ENCODE measurements around the gene BGN.

BGN gene

DNA sequence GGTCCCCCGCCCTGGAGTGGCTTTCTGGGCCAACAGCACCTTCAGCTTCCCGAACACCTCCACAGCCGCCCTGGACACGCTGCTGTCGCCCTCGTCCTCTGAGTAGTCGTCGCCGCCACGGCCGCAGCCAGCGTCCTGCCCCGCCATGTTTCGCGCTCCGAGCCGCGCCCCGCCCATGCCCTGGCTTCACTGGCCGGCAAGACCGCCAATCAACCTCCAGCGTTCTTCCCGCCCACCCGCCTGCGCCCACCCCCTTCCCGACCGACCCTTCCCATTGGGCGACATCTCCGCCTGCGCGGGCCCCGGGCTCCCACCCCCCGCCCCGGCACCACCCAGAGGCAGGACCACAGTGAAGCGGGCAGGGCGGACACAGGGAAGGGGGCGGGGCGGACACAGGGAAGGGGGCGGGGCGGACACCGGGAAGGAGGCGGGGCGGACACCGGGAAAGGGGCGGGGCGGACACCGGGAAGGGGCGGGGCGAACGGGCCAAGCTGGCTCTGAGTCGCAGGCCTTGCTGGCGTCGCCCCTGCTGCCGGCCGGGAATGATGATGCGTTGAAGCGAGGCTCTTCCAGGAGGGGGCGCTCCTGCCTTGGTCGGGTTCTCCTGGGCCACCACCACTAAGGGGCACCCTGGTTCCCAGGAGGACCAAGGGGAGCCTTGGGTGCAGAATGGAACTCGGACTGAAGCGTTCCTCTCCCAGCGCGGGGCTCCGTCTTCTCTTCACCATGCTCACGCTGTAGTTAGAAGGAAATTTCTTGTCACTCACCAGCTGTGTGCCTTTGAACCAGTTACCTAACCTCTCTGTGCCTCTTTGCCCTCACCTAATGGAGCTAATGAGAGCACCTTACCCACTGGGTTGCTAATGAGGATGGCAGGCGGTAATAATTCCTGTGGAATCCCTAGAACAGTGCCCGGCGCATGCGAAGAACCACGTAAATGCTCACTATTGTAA is 24.1 kb upstream of the BGN start, which contains the start of gene HAUS7:
TSS of gene HAUS7 (minus strand) at position 166 of the 953 bp plus-strand sequence. CDS start at position 147, 19 bp downstream.
- DNase-seq (ENCODE audit: low spot score in 2 of 2) (peak; percentile 67 to 71), ATAC-seq (ENCODE audit: low read depth) (peak; percentile 80)
- H3K27ac Mint-ChIP-seq = no peak within 1 kb of the TSS
- H3K4me3 Mint-ChIP-seq = peak within 1 kb of the TSS; percentile 81
- no peaks in the 10 kb centered on the region for H3K9me3 Mint-ChIP-seq
- H3K36me3 Mint-ChIP-seq = peaks cover 2% of the 10 kb centered on the region
- peaks cover 3% of the 10 kb centered on the region for H3K4me1 Mint-ChIP-seq
- H3K27me3 Mint-ChIP-seq = no peaks in the 10 kb centered on the region

DNA sequence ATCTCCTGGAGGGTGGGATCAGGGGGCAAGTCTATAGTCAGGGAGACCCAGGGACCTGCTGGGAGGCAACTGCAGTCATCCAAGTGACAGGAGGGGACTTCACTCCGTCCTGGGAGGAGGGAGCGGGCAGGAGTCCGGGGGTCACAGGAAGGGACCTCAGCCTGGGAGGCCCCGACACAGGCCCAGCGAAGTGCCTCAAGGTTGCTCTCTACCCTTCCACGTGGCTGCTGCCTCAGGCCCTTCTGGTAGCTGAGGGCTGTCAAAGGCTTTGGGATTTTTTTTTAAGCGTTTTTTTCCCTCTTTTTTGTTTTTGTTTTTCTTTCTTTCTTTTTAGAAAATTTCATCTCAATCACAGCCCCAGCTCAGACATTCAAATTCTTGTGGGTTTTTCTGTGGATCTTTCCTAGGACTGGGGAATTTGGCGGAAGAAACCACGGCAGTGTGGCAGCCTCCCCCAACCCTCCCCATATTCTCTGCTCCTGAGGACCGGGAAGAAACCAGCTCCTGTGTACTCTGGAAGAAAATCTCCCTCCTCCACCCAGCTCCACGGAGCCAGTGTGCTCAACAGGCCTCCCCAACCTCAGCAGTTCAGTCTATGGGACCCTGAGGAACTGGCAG is 23.0 kb upstream of the BGN start:
- no peaks in the 10 kb centered on the region for H3K9me3 Mint-ChIP-seq
- no peak overlapping the region for H3K4me3 Mint-ChIP-seq
- ATAC-seq (ENCODE audit: low read depth) = no peak
- H3K4me1 Mint-ChIP-seq = peaks cover 3% of the 10 kb centered on the region
- H3K27ac Mint-ChIP-seq = no peak overlapping the region
- DNase-seq (ENCODE audit: low spot score in 2 of 2) = no peak
- peaks cover 2% of the 10 kb centered on the region for H3K36me3 Mint-ChIP-seq
- peaks cover 5% of the 10 kb centered on the region for H3K27me3 Mint-ChIP-seq

DNA sequence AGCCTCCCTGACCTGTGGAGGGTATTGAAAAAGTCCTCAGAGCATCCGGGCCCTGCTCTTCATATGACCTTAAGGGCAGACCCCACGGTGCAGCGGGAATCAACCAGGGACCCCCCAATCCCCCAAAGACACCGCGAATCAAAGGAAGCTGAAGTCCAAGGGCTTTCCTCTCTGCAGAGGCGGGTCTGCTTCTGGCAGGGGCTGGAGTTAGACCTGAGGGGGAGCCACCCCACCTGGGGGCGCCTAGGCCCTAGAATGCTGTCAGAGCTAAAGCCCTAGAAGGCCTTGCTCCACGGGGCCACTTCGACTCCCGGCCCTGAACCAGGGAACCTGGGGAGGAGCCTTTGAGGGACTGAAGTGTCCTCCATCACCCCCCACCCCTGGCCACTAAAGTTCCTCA is 21.7 kb upstream of the BGN start:
- H3K4me1 Mint-ChIP-seq = peaks cover 3% of the 10 kb centered on the region
- H3K9me3 Mint-ChIP-seq = no peaks in the 10 kb centered on the region
- H3K27me3 Mint-ChIP-seq = peaks cover 5% of the 10 kb centered on the region
- H3K36me3 Mint-ChIP-seq = no peaks in the 10 kb centered on the region
- no peak for ATAC-seq (ENCODE audit: low read depth)
- H3K4me3 Mint-ChIP-seq = peak overlapping the region; percentile 24
- no peak overlapping the region for H3K27ac Mint-ChIP-seq
- no peak for DNase-seq (ENCODE audit: low spot score in 2 of 2)

DNA sequence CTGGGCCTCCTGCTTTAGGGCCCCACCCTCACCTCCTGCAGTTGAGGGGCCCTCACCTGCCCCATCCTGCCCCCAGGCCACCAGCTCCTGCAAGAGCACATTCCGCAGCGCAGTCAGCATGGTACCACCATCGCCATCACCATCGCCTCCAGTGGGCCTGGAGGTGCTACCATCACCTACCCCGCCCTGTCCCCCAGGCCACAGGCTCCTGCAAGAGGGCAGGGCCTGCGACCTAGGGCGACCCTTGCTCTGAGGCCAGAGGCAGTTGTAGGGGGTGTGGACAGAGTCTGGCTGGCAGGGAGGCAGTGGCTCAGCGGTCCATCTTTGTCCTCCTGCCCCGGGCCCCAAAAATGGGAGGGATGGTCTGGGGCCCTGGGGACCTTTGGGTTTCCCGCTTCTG is 20.5 kb upstream of the BGN start:
- Mint-ChIP-seq H3K27ac (no peak overlapping the region), H3K4me1 (peaks cover 3% of the 10 kb centered on the region), H3K9me3 (no peaks in the 10 kb centered on the region), H3K27me3 (peaks cover 8% of the 10 kb centered on the region), H3K4me3 (peak overlapping the region; percentile 71), H3K36me3 (no peaks in the 10 kb centered on the region)
- no peak for DNase-seq (ENCODE audit: low spot score in 2 of 2)
- ATAC-seq (ENCODE audit: low read depth) = no peak

DNA sequence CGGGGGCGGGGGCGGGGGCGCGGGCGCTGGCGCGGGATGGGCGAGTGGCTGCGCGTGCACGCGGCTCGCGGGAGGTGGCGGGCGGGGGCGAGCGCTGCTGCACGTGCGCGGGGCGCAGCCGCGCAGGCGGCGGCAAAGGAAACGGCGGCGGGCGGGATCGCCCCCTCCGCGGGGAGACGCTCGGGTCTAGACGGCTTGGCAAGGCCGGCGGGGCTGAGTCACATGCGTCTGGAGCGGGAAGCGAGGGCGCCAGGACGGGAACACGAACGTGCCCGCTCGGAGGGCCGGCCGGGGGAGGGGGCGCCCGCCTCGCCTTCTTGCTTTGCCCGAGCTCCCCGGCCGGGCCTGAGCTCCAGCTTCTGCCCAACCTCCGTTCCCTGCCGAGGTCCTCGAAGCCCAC is 20.1 kb upstream of the BGN start:
- Mint-ChIP-seq H3K27ac (no peak overlapping the region), H3K9me3 (no peaks in the 10 kb centered on the region), H3K4me3 (no peak overlapping the region), H3K36me3 (no peaks in the 10 kb centered on the region), H3K27me3 (peaks cover 8% of the 10 kb centered on the region), H3K4me1 (peaks cover under 1% of the 10 kb centered on the region)
- no peak for ATAC-seq (ENCODE audit: low read depth)
- DNase-seq (ENCODE audit: low spot score in 2 of 2) = no peak

DNA sequence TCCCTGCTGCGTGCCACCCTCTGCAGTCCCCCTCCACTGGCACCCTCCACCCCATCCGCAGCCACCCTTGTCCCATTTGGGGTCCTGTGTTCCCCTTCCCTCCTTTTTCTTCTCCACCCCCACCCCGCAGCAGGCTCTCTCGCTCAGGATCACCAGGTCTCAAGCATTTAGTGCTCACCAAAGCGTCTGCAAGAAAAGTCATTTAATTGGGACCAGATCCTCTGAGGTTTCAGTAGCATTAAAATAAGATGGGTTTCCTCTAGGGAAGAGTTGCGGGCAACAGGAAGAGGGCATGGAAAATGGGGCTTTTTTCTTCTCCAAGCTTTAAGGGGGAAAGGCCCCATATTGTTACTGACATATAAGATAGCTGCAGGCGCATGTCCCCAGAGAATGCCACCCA is 19.5 kb upstream of the BGN start:
- no peaks in the 10 kb centered on the region for H3K9me3 Mint-ChIP-seq
- no peak for ATAC-seq (ENCODE audit: low read depth)
- no peaks in the 10 kb centered on the region for H3K4me1 Mint-ChIP-seq
- H3K27me3 Mint-ChIP-seq = peaks cover 8% of the 10 kb centered on the region
- no peak overlapping the region for H3K27ac Mint-ChIP-seq
- no peaks in the 10 kb centered on the region for H3K36me3 Mint-ChIP-seq
- DNase-seq (ENCODE audit: low spot score in 2 of 2) = no peak
- peak overlapping the region; percentile 43 for H3K4me3 Mint-ChIP-seq

DNA sequence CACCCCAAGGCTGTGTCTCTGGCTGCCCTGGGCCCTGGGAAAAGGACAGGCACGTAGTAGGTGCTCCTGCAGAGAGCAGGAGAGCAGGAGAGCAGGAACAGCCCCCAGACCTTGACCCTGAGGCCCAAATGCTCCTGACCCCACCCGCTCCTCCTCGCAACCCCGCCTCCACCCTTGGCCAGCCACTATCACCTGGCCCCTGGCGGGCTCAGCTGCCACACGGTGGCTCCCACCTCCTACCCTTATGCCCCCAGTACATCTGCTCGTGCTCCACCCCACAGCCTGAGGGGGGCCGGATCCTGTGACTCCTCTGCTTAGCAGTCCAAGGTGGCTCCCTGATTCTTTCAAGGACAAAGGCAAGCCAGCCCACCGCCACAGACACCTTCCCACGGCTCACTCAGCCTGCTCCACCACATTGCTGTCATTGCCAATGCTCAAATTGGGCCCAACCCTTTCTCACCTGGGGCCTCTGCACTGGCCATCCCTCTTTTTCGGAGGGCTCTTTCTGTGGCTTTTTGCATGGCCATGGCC is 19.0 kb upstream of the BGN start:
- DNase-seq (ENCODE audit: low spot score in 2 of 2) (no peak), ATAC-seq (ENCODE audit: low read depth) (no peak)
- Mint-ChIP-seq H3K4me1 (no peaks in the 10 kb centered on the region), H3K27me3 (peaks cover 8% of the 10 kb centered on the region), H3K36me3 (no peaks in the 10 kb centered on the region), H3K4me3 (peak overlapping the region; percentile 49), H3K27ac (no peak overlapping the region), H3K9me3 (no peaks in the 10 kb centered on the region)

DNA sequence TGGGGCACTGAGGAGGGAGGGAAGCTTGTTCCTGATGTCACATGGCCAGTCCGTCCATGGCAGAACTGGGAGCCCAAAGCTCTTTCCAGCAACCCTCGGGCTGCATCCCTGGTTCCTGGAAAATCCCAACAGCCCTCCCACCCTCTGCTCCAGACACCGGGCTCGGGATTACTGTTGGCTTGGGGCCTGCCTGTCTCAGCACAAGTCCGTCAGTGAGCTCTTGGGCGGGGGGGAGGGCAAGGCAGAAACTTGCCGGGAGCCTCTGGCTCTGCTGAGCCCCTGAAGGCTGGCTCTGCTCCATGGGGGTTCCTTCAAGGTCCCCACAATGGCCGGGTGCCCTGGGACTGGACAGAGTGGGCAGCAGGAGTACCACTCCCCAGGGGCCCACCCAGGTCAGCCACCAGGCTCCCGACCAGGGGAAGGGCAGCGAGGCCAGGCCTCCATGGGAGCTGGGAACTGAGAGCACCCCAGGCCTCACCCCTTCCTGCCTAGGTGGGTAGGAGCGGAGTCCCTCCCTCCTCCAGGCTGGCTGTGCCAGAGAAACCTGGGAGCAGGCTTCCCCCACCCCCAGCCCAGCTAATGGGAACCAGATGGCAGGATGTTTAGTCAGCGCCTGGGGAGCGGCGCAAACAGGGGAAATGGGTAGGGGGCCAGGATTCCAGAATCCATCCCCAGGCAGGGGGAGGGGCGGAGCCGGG is 18.0 kb upstream of the BGN start:
- H3K36me3 Mint-ChIP-seq = no peaks in the 10 kb centered on the region
- ATAC-seq (ENCODE audit: low read depth) (no peak), DNase-seq (ENCODE audit: low spot score in 2 of 2) (no peak)
- H3K27me3 Mint-ChIP-seq = peaks cover 8% of the 10 kb centered on the region
- no peak overlapping the region for H3K4me3 Mint-ChIP-seq
- H3K9me3 Mint-ChIP-seq = no peaks in the 10 kb centered on the region
- no peak overlapping the region for H3K27ac Mint-ChIP-seq
- H3K4me1 Mint-ChIP-seq = no peaks in the 10 kb centered on the region

DNA sequence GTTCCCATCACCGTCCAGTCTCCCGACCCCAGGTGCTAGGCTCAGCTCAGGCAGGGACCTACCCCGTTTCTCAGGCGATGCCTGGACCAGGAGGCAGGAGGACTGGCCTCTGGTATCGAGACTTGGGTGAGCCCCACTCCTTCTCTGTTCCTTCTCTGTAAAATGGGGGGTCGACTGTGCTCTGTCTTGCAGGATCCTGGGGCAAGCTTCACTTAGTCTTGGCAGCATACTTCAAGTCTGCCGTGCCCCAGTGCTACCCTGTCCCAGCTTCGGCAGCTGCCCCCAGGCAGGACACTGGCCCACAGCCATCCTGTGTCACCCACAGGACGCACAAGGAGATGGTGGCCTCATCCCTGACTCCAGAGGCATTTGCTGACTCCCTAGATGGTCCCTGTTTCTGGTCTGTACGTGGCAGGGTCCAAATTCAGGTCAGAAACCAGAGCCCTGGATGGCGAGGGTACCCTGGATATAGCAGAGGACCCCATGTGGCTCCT is 17.4 kb upstream of the BGN start:
- Mint-ChIP-seq H3K4me3 (no peak overlapping the region), H3K27me3 (peaks cover 8% of the 10 kb centered on the region), H3K4me1 (no peaks in the 10 kb centered on the region), H3K9me3 (no peaks in the 10 kb centered on the region), H3K27ac (no peak overlapping the region), H3K36me3 (no peaks in the 10 kb centered on the region)
- DNase-seq (ENCODE audit: low spot score in 2 of 2) (no peak), ATAC-seq (ENCODE audit: low read depth) (no peak)

DNA sequence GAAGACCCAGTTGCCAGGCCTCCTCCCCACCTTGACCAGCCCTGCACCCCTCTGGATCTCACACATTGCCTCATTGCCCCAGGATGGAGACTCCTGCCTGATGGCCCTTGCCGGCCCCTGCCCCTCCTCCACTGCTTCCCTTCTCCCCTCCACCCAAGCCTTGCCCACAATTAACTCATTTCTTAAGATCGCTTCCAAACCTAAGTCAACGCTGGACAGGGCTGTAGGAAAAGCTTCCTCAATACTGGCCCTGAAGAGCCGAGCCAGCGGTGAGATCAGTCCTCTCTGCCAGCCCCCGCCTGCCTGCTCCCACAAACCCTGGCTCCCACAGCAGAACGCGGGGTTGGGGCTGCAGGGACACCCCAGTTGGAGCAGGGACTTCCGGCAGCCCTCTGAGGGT is 16.9 kb upstream of the BGN start:
- DNase-seq (ENCODE audit: low spot score in 2 of 2) (no peak), ATAC-seq (ENCODE audit: low read depth) (no peak)
- Mint-ChIP-seq H3K27me3 (peaks cover 8% of the 10 kb centered on the region), H3K27ac (no peak overlapping the region), H3K4me1 (no peaks in the 10 kb centered on the region), H3K36me3 (no peaks in the 10 kb centered on the region), H3K4me3 (no peak overlapping the region), H3K9me3 (no peaks in the 10 kb centered on the region)

DNA sequence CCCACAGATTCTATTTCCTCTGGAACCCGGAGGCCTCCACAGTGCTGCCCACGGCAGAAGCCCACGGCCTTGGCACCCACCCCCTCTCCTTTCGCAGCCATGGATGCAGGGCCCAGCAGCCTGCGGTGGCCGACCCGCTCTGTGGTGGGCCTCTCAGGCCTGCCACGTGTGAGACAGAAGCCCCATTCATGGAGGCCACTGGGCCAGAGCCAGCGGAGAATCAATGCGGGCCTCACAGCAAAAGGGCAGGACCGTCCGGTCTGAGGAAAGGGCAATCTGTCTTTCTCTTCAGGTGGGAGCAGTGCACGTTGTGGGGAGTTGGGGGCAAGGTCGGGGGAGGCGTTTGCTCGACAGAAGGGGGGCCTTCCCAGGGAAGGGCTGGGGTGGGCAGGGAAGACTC is 16.0 kb upstream of the BGN start:
- Mint-ChIP-seq H3K9me3 (no peaks in the 10 kb centered on the region), H3K4me1 (no peaks in the 10 kb centered on the region), H3K36me3 (no peaks in the 10 kb centered on the region), H3K27ac (no peak overlapping the region), H3K4me3 (no peak overlapping the region), H3K27me3 (peaks cover 8% of the 10 kb centered on the region)
- ATAC-seq (ENCODE audit: low read depth) = no peak
- DNase-seq (ENCODE audit: low spot score in 2 of 2) = no peak

DNA sequence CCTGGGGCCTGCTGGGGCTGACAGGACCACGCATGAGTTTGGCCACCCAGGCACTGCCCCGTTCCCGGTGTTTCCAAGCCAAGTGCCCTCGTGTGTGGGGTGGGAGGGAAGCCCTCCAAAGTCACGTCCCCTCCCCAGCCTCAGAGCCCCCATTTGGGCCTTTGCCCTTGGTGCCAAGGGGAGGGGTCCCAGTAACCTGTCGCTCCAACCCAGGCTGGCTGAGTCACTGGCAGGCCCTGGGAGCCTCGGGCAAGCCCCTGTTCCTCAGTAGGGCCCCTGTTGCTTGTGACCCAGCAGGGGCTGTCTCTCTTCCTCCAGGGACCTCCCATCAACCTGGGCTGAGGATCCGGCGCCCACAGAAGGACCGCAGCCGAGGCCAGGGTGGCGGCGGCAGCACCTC is 13.7 kb upstream of the BGN start:
- DNase-seq (ENCODE audit: low spot score in 2 of 2) = no peak
- ATAC-seq (ENCODE audit: low read depth) = no peak
- Mint-ChIP-seq H3K4me1 (no peaks in the 10 kb centered on the region), H3K27ac (no peak overlapping the region), H3K4me3 (no peak overlapping the region), H3K36me3 (no peaks in the 10 kb centered on the region), H3K9me3 (no peaks in the 10 kb centered on the region), H3K27me3 (peaks cover 5% of the 10 kb centered on the region)

DNA sequence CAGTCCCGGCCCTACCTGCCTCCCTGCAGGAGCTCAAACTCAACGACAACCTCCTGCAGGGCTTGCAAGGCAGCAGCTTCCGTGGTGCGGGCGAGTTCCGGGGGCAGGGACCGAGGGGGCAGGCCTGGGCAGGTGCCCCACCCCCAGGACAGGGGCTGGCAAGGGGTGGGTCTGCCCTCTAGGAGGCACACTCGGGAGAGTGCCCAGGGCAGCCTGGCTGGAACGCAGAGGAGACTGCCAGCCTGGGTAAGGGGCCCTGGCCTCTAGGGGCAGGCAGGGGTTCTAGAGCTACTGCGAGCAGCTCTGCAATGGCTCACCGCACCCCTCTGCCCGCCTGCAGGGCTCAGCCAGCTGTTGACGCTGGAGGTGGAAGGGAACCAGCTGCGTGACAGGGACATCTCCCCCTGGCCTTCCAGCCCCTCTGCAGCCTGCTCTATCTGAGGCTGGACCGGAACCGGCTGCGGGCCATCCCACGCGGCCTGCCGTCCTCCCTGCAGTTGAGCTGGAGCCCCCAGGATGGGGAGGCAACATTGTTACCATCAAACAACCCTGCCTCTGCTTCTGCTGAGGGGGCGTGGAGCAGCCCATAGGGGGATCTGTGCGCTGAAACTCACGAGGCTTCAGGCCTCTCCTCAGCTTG is 12.3 kb upstream of the BGN start:
- no peak overlapping the region for H3K4me3 Mint-ChIP-seq
- DNase-seq (ENCODE audit: low spot score in 2 of 2) (no peak), ATAC-seq (ENCODE audit: low read depth) (no peak)
- H3K9me3 Mint-ChIP-seq = no peaks in the 10 kb centered on the region
- H3K27me3 Mint-ChIP-seq = peaks cover 2% of the 10 kb centered on the region
- no peak overlapping the region for H3K27ac Mint-ChIP-seq
- H3K36me3 Mint-ChIP-seq = no peaks in the 10 kb centered on the region
- no peaks in the 10 kb centered on the region for H3K4me1 Mint-ChIP-seq
